ENCODE data around the gene ATAD3A. TPM values are rescaled to one million over a fixed set of nuclear protein-coding genes. Genes with fewer than 3 reads are reported as not detected.

The ATAD3A gene
- total and polyA plus RNA-seq, 9 of the 15 experiments (the other 6 are each of a cell fraction or from before 2014, with no cell fraction given): 0.10 to 173 (median 36.7) TPM

GRCh38 chr1:1573843-1574720 lies 62.1 kb downstream of the ATAD3A start (continued):
- TF ChIP-seq HNRNPL (IDR thresholded peaks at IDR 0.05; ENCODE audit: low read depth, low read length): peak; percentile 86
- TF ChIP-seq, protein P1, sequence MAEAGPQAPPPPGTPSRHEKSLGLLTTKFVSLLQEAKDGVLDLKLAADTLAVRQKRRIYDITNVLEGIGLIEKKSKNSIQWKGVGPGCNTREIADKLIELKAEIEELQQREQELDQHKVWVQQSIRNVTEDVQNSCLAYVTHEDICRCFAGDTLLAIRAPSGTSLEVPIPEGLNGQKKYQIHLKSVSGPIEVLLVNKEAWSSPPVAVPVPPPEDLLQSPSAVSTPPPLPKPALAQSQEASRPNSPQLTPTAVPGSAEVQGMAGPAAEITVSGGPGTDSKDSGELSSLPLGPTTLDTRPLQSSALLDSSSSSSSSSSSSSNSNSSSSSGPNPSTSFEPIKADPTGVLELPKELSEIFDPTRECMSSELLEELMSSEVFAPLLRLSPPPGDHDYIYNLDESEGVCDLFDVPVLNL (CRISPR knock-in tag; IDR thresholded peaks at IDR 0.05; ENCODE audit: low read depth): 0 out of 2 replicates have a peak, but pooled peaks have one; percentile 8
- no peak for TF ChIP-seq ZNF165 (CRISPR knock-in tag; IDR thresholded peaks at IDR 0.05; ENCODE audit: borderline replicate concordance)
- TF ChIP-seq YY1 (IDR thresholded peaks at IDR 0.05; ENCODE audit: borderline replicate concordance in 1 of 3, control insufficient read depth in 1 of 3, extremely low read depth in 1 of 3, insufficient read depth in 3 of 3, insufficient read length in 1 of 3, insufficient replicate concordance in 2 of 3, low read depth in 1 of 3, low read length in 2 of 3): peak; percentile 94 to 98 (median 96)
- TF ChIP-seq TBP (optimal IDR thresholded peaks at IDR 0.05; ENCODE audit: low read depth, low read length): no peak
- no peak for TF ChIP-seq MTA1 (IDR thresholded peaks at IDR 0.05; ENCODE audit: borderline replicate concordance)
- no peak for TF ChIP-seq RB1 (IDR thresholded peaks at IDR 0.05; ENCODE audit: low read depth)
- TF ChIP-seq PHB (CRISPR knock-in tag; IDR thresholded peaks at IDR 0.05): peak; percentile 82; the same call in 1 of the 2 replicates
- no peak for TF ChIP-seq ZKSCAN8 (CRISPR knock-in tag; IDR thresholded peaks at IDR 0.05)
- no peak for TF ChIP-seq TARDBP (IDR thresholded peaks at IDR 0.05)
- peak; percentile 30 for TF ChIP-seq RBM22 (IDR thresholded peaks at IDR 0.05; ENCODE audit: low read depth, low read length, poor library complexity, severe bottlenecking)
- TF ChIP-seq JUNB (CRISPR knock-in tag; conservative IDR thresholded peaks at IDR 0.05): no peak
- peak; percentile 47 for TF ChIP-seq POLR2B (IDR thresholded peaks at IDR 0.05; ENCODE audit: low read depth, partially characterized antibody)
- TF ChIP-seq ZNF24 (IDR thresholded peaks at IDR 0.05): no peak
- no peak for TF ChIP-seq GATAD2B (IDR thresholded peaks at IDR 0.05; ENCODE audit: borderline replicate concordance)
- TF ChIP-seq TGIF2 (CRISPR knock-in tag; IDR thresholded peaks at IDR 0.05): peak; percentile 92; the same call in 1 of the 2 replicates
- TF ChIP-seq FUS (optimal IDR thresholded peaks at IDR 0.05; ENCODE audit: low read depth, low read length): peak; percentile 32
- TF ChIP-seq HDAC2 (IDR thresholded peaks at IDR 0.05): 0 out of 2 replicates have a peak, but pooled peaks have one; percentile 20
- TF ChIP-seq, protein P2, sequence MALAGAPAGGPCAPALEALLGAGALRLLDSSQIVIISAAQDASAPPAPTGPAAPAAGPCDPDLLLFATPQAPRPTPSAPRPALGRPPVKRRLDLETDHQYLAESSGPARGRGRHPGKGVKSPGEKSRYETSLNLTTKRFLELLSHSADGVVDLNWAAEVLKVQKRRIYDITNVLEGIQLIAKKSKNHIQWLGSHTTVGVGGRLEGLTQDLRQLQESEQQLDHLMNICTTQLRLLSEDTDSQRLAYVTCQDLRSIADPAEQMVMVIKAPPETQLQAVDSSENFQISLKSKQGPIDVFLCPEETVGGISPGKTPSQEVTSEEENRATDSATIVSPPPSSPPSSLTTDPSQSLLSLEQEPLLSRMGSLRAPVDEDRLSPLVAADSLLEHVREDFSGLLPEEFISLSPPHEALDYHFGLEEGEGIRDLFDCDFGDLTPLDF (CRISPR knock-in tag; IDR thresholded peaks at IDR 0.05): no peak
- no peak for TF ChIP-seq KDM4B (IDR thresholded peaks at IDR 0.05; ENCODE audit: borderline replicate concordance in 2 of 2, low read depth in 1 of 2)
- TF ChIP-seq ZNF75A (CRISPR knock-in tag; IDR thresholded peaks at IDR 0.05): no peak
- TF ChIP-seq MBD1 (CRISPR knock-in tag; IDR thresholded peaks at IDR 0.05): no peak
- no peak for TF ChIP-seq CREM (IDR thresholded peaks at IDR 0.05; ENCODE audit: low read depth)
- no peak for TF ChIP-seq MTA2 (IDR thresholded peaks at IDR 0.05; ENCODE audit: low read depth)
- 0 out of 2 replicates have a peak, but pooled peaks have one; percentile 38 for TF ChIP-seq ZNF124 (CRISPR knock-in tag; IDR thresholded peaks at IDR 0.05)
- TF ChIP-seq ASH1L (IDR thresholded peaks at IDR 0.05; ENCODE audit: borderline replicate concordance, low read depth, partially characterized antibody): no peak

Data from K562 (cell line).